GM21447 (cell line): ENCODE measurements around the gene MRPL34.

Experiments used
- ATAC-seq: cut with Tn5 transposase; IDR thresholded peaks from one replicate; pipeline ENCODE4 v1.9.1; 2021; ENCODE audit not compliant: unreplicated experiment

MRPL34 gene

DNA sequence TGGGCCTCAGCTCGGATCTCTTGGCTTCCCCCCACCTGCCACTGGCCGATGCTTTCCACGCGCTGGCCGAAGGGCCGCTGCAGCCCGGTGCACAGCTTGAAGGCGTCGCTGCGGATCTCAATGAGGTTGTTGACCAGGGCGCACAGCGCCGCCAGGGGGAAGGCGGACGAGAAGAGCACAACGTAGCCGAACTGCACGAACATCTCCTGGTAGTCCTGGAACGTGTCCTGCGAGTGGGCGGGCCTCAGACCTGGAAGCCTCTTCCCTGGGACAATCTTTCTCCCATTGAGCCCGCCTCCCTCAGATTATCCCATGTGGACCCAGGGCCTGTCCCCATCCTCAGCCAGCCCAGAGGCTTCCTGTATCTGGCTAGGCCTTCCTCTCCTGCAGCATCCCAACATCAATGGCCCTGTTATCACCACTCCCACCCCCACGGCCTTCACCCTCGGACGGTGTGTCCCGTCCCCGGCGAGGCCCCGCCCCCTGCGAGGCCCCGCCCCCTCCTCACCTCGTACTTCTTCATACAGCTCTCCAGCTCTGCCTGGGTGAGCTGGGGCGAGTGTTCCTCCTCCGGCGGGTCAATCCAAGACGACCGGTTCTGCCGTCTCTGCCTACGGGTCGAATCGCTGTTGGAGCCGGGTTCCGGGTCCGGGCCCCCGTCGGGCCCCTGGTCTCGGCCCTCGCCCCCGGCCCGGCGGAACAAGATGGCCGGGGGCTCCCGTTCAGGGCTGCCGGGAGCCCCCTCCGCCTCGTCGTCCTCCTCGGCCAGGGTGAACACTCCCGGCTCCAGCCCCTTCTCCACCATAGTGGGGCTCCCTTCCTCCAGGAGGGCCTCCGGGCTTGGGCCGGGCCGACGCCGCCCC is 22.2 kb downstream of the MRPL34 start:
- ATAC-seq: no peak

DNA sequence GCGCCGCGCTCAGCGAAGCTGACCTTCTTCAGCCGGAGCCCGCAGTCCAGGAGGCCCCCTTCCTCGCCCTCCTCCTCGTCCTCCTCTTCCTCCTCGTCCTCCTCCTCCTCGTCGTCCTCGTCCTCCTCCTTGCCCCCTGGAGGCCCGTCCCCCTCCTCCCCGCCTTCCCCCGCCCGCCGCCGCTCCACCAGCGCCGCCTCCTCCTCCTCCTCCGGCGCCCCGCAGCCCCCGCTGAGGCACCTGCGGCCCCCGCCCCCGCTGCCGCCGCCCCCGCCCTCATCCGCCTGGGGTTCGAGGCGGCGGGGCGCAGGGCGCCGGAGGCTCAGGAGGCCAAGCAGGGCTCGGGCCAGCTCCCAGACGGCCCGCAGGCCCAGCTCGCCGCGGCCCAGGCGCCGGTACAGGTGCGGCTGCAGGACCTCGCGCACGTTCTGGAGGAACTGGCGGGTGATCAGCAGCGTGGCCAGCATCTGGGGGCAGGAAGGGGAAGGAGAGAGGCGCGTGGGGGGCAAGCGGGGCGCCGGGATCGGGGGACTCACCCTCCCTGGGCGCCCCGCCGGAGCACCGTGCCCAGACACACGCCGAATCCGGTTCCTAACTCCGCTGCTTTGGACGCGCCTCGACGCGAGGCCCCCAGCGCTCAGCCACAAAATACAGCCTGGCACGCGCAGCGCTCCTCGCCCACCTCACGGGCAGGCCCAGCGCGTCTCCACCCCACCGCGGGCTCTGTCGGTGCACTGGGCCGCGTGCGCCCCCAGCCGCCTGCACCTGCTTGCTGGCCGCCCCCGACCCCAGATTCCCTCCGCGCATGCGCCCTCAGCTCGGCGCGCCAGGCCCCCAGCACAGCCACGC is 23.1 kb downstream of the MRPL34 start:
- ATAC-seq: no peak

DNA sequence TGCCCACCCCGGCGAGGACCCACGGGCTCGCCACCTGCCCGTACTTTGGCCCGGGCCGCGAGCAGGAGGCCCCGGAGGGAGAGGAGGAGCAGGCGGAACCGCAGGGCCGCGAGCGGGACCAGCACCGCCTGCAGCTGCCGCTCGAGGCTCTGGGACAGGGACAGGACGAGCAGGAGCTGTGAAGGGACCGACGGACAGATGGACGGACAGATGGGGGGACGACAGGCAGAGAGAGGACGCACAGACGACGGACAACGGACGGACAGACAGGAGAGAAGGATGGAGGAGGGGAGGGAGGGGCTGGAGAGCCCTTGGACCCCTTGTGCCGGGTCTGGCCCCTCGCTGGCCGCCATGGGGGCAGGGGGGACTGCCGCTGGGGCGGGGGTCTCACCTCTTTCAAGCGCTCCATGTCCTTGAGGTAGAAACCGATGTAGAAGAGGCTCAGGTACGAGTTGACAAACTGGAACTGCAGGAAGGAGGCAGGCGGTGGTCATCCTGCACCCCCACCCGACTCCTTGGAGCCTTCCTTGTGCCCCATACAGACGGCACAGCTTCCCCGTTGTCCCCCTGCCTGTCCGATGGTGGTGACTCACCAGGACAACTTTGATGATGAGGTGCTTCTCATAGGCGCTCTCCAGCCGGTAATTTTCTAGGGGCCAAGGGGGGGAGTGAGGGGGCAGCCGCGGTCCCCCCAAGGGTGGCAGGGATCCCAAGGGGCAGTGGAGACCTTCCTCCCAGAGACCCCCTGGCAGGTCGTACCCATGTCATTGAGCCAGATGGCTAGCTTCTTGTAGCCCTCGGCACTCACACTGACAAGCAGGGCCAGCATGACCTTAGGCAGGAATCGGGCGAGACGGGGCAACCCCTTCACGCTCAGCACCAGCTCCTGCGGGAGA is 23.9 kb downstream of the MRPL34 start:
- no peak for ATAC-seq

DNA sequence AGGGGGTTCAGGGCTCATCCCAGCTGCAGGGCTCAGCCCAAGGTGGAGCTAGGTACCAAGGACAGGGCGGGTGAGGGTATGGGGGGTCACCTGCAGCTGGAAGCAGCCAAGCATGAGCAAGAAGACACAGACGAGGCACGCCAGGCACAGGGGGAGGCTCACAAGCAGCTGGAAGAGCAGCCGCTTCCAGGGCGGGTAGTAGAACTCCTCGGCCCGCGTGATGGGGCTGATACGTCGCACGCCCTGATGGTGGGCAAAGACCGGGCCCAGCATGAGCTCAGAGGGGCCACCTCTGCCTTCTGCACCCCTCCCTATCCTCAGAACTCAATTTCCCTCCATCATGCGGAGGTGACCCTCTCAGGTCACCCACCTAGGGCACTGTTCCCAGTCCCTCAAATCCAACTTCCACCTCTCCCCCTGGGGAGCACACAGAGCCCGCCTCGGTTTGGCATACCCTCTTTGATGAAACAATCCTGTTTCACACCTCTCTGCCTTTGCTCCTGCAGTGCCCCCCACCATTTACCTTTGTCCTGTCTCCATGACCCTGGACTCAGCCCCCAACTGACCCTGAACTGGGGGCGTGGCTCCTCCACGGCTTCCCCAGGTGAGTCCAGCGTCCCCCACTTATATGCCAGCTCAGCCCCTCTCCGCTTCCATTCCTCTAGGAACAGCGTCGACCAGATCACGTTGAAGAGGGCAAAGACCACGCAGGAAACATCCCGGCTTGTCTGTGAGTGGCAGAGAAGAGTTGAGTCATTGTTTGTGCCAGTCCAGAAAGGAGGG is 24.8 kb downstream of the MRPL34 start:
- no peak for ATAC-seq

DNA sequence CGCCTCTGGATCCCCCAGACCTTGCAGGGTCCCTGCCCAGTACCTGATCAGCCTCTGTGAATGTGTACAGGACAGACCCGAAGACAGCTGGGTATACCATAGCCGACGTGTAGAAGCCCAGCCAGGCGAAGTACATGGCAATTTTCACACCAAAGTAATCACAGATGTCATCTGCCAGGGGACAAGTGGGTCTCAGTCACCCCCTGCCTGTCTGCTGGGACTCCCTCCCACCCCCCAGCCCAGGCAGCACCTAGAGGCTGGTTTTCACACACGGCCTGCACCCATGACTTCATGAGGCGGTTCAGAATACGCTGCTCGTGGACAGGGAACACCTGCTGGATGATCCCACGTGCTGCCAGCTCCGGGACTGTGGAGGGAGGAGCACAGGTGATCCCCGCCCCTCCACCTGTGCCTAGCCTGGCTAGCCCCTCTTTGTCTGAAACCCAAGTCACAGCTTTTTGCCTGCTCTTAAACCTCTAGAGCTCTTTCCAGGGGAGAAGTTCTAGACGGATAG is 25.4 kb downstream of the MRPL34 start:
- ATAC-seq: no peak

DNA sequence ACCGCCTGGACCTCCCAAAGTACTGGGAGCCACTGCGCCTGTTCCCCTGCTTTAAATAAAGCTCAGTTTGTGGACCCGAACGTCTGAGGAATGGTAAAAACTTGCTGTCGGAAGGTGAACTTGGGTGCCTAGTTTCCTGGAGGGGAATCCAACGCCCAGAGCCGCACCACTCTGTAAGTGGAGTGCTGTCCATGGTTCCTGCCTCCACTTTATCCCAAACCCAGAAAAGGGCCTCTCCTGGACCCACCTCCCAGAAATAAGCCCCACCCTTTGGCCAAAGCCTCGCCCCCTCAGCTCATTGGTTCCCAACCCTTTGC is 26.6 kb downstream of the MRPL34 start:
- ATAC-seq: no peak

DNA sequence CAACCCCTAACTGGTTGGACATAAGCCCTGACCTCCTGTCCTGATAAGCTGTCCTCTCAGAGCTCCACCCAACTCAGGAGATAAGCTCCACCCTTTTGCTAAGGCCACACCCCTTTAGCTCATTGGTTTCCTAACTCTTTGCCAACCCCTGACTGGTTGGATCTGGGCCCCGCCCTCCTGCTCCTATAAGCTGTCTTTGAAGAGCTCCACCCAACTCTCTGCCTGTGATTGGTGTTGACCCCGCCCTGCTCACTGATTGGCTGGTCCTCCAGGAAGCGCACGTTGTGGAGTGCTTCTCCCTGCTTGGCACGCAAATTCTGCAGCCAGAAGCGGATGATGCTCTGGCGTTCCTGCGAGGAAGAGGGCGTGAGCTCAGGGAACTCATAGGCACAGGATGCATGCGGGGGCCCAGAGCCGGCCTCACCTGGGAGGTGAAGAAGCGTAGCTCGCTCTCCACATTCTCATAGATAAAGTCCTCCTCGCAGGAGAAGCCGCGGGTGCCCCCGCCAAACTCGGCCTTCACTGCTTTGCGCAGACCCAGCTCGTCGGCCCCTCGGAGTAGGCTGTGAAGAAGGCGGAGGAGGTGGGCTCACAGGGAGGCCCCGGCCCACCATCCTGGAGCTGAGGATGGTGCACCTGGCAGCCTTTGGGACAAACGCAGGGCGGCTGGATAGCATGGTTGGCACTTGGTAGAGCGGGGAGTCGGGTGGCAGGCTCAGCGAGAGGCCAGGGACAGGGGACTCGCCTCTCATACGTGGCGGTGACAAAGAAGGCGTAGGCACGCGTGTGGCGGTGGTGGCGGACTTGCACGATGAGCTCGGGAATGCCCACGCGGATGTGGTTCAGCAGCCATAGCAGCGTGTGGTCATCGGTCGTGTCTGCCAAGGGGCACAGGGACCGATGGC is 27.3 kb downstream of the MRPL34 start:
- no peak for ATAC-seq

DNA sequence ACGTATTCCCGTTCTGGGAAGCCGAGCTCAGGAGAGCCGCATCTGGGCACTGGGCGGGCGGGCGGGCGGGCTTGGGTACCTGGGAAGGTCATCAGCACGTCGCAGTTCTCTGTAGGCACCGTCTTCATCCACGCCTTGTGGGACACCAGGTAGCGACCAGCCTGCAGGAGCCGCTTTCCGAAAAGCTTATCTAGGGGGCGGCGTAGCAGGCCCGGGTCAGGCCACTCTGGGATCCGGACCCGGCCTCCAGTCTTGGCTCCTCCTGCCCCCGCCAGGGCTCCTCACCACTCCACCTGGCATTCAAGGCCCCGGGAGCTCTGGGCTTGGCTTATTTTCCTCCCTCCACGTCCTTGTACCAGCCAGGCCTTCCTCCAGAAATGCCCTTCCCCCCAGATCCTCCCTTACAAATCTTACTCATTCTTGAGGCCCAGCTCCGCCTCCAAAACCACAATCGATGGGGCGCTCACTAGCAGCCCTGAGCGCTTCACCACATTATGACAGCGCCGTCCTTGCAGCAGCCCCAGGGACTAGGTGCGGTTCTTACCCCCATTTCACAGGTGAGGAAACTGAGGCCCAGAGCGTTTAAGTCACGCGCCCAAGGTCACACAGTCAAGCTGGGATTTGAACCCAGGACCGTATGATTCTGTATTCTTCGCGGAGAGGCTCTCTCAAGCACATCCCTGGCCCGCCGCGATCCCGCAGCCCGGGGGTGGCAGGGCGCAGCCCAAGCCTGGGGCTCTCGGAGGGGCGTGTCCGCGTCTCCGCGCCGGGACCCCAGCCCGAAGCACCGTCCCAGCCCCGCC is 28.1 kb downstream of the MRPL34 start:
- no peak for ATAC-seq

DNA sequence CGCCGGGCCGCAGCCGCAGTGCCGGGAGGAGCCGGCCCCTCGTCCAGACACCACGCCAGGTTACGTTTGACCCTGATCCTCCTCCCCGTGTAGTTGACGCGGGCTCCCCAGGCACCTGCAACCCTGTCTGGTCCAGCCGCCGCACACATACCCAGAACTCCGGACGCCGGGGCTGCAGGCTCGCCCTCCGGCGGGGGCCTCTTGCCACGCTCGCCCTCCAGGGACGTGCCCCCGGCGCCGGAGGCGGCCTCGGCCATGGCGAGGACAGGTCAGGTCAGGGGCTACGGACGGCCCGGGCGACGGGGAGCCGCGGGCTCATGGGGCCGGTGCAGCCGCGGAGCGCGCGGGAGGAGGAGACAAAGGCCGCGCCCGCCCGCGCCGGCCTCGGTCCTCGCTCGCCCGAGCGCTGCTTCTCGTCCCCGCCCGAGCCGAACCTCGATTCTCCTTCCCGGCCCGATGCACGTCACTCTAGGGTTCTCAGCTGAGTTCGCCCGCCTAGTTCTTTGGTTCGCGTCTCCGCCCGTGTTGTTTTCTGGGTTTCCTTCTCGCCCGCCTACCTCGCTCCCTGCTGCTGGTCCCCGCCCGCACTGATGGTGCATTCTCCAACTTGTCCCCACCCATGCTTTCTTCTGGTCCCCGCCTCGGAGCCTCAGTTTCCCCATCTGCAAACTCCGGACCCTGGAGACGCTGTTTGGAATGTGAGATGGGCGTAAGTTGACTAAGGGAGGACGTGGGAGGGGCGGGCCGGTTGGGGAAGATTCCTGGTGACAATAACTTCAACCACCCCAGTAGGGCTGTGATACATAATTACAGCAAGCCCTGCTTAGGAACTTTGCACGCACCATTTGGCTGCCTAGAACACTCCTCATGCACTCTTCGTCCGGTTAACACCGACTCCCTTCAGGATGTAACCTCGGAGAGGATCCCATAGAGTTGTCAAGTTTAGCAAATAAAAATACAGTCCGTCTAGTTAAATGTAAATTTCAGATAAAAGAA is 29.0 kb downstream of the MRPL34 start, which contains the start of gene ANO8:
TSS of gene ANO8 (minus strand) at position 442 of the 996 bp plus-strand sequence. CDS start at position 257, 185 bp downstream.
- peak; percentile 42 for ATAC-seq

DNA sequence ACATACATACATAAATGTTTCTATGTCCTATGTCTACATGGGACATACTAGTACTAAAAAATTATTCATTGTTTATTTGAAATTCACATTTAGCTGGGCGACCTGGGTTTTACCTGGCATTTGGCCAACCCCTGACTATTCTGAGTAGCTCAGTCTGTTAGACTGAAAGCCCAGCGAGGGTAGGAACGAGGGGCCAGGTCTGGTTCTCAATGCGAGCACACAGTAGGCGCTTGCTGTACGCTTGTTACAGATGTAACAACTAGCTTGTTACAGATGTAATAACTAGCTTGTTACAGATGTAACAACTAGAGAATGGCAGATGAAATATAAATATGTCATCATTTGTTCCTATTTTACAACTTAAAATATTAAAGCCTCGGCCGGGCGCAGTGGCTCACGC is 29.9 kb downstream of the MRPL34 start:
- ATAC-seq: no peak

DNA sequence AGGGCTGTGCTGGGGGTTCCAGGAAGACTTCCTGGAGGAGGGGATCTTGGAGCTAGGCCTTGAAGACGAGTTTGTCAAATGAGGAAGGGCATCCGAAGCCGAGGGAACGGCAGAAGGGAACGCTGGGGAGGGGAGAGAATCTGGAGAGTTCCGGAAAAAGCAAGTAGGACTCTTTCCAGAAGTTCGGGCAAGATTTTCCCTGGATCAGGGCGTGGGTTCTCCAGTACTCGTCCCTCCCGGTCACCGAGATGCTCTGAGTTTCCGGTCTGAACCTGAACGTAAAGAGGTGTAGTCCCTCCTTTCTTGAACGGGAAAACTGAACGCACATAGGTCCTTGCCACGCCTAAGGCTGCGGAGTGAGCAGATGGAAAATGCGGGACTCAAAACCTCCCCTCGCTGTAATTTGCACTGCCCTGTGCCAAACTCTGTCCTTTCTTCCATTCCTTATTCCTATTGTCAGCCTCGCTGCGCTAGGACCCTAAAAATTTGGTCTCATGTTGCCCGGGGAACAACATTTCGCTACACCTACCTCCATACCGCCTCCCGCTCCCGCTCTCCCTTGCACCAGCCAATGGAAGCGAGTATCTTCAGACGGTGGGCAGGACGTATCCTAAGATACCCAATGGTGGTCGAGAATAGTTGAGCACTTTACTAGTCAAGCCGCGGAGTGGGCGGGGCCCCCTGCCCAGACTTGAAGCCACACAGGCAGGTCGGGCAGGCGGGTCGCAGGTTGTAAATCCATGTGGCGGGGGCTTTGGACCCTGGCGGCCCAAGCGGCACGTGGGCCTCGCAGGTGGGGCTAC is 31.4 kb downstream of the MRPL34 start, which contains the start of gene GTPBP3:
TSS of gene GTPBP3 (plus strand) at position 682 of the 803 bp plus-strand sequence. CDS start at position 741, 59 bp downstream.
- ATAC-seq: peak; percentile 67

DNA sequence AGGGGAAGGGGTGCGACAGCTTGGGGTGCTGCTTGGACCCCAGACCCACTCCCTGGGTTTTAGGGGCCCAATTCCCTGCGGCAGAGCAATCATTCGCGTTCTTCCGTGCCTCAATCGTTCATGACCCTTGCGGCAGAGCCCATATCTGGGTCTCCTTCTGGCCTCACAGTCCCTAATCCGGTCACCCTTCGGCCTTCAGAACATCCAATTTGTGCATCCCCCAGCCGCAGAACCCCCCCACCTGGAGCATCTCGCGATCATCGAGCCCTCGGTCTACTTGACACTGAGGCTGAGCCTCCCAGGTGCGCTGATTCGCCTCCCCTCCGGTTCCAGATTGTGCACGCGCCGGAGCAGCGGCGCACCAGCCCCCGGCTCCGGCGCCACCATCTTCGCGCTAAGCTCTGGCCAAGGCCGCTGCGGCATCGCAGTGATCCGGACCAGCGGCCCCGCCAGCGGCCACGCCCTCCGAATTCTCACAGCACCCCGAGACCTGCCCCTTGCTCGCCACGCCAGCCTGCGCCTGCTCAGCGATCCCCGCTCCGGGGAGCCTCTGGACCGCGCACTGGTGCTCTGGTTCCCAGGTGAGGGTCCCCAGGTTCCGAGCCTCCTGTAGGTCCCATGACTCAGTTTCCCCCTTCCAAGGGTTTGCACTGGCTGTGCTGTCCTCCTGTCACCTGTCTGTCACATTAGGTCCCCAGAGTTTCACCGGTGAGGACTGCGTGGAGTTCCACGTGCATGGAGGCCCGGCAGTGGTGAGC is 32.2 kb downstream of the MRPL34 start:
- no peak for ATAC-seq

DNA sequence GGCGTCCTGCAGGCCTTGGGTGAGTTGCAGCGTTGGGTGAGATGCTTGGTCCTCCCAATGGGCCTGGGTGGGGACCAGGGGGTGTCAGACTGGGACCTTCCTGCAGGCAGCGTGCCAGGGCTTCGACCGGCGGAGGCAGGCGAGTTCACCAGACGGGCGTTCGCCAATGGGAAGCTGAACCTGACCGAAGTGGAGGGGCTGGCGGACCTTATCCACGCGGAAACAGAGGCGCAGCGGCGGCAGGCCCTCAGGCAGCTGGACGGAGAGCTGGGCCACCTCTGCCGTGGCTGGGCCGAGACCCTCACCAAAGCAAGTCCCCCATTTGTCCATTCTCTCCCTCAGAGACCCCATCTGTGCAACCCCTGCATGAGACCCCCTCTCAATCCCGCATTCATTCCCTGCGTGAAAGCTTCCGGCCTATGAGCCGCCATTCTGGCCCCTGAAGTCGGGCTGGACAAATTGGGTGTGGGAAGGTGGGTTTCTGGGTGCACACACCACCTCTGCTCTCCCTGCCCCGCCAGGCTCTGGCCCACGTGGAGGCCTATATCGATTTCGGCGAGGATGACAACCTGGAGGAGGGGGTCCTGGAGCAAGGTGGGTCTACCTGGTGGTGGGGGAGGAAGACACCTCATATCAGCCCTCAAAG is 32.9 kb downstream of the MRPL34 start:
- ATAC-seq: no peak

DNA sequence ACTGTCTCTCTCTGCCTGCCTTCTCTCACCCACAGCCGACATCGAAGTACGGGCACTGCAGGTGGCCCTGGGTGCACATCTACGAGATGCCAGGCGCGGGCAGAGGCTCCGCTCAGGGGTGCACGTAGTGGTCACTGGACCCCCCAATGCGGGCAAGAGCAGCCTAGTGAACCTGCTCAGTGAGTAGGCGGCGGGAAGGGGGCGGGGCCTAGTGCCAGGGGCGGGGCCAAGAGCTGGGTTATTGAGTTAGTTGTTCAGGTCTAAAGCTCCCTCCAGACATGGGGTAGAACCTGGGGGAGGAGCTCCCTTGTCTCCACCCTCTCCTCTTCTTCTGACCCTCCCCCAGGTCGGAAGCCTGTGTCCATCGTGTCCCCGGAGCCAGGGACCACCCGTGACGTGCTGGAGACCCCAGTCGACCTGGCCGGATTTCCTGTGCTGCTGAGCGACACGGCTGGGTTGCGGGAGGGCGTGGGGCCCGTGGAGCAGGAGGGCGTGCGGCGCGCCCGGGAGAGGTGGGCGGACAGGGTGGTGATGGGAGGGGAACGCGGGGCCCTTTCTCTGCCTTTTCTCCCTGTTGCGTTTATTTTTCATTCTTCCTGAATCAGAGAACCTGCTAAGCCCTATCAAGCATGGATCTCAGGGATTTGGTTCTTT is 33.5 kb downstream of the MRPL34 start:
- no peak for ATAC-seq
